Dermis blood vessel endothelial cell (primary cell): ENCODE data around the gene PIGC. TPM values are rescaled to one million over a fixed set of nuclear protein-coding genes. Genes with fewer than 3 reads are reported as not detected.

Experiments used
- DNase-seq: peaks from one replicate; pipeline ENCODE4 v3.0.0; 2010
- total RNA-seq: library from RNA; depleted of rRNA; stranded (reverse); fragments of >200 nt; gene quantifications from 2 replicates; pipeline ENCODE4 v1.2.3, GENCODE V29; 2014

The PIGC gene
- total RNA-seq = 13.6 and 17.9 TPM in 2 replicates

- peak; percentile 92 for DNase-seq
Observed at GRCh38 chr1:172443666-172444453, at the start of gene PIGC. TSS of gene PIGC (minus strand) at chr1:172444069. CDS start at chr1:172442622, 1,447 bp downstream.

- DNase-seq = no peak
Observed at GRCh38 chr1:172492421-172492820, 48.6 kb upstream of the PIGC start.

GRCh38 chr1:172489847-172490246, 46.0 kb upstream of the PIGC start:
- DNase-seq = no peak

GRCh38 chr1:172488393-172488792, 44.5 kb upstream of the PIGC start:
- DNase-seq = no peak

GRCh38 chr1:172487550-172487949, 43.7 kb upstream of the PIGC start:
- no peak for DNase-seq

GRCh38 chr1:172486805-172487454, 43.1 kb upstream of the PIGC start:
- DNase-seq = no peak

GRCh38 chr1:172485626-172486025, 41.8 kb upstream of the PIGC start:
- DNase-seq = no peak

GRCh38 chr1:172484252-172484651, 40.4 kb upstream of the PIGC start:
- no peak for DNase-seq

GRCh38 chr1:172483448-172483847, 39.6 kb upstream of the PIGC start:
- DNase-seq = no peak

- DNase-seq = no peak
Observed at GRCh38 chr1:172482044-172482443, 38.2 kb upstream of the PIGC start.

- no peak for DNase-seq
Observed at GRCh38 chr1:172480431-172480830, 36.6 kb upstream of the PIGC start.

- DNase-seq = no peak
Observed at GRCh38 chr1:172478485-172478884, 34.6 kb upstream of the PIGC start.

- no peak for DNase-seq
Observed at GRCh38 chr1:172477741-172478140, 33.9 kb upstream of the PIGC start.

GRCh38 chr1:172477216-172477615, 33.3 kb upstream of the PIGC start:
- DNase-seq = no peak

- no peak for DNase-seq
Observed at GRCh38 chr1:172476218-172476811, 32.4 kb upstream of the PIGC start.

GRCh38 chr1:172473842-172474241, 30.0 kb upstream of the PIGC start:
- no peak for DNase-seq

- DNase-seq = no peak
Observed at GRCh38 chr1:172473302-172473701, 29.4 kb upstream of the PIGC start.

GRCh38 chr1:172472495-172472894, 28.6 kb upstream of the PIGC start:
- DNase-seq = no peak

GRCh38 chr1:172471666-172472065, 27.8 kb upstream of the PIGC start:
- DNase-seq = no peak

GRCh38 chr1:172470149-172470548, 26.3 kb upstream of the PIGC start:
- DNase-seq = no peak

- no peak for DNase-seq
Observed at GRCh38 chr1:172469717-172470116, 25.8 kb upstream of the PIGC start.

- no peak for DNase-seq
Observed at GRCh38 chr1:172468296-172468695, 24.4 kb upstream of the PIGC start.

GRCh38 chr1:172467446-172467845, 23.6 kb upstream of the PIGC start:
- DNase-seq = no peak
